AG04450 (cell line): Measurements from ENCODE around the gene PALLD. TPM values are rescaled to one million over a fixed set of nuclear protein-coding genes. Genes with fewer than 3 reads are reported as not detected.
"Not testable (repeated sequence)": the region's sequence is repeated elsewhere in the genome, so short reads cannot be mapped to it uniquely, and the experiment has no call there.

Experiments used
- CTCF ChIA-PET: fragments of 300-600, 350-600 bp; formaldehyde crosslinking; extraction: SDS; loops from one replicate; lab custom pipeline; 2022; ENCODE audit warnings: antibody characterized with exemption, inconsistent platforms; lab: Charles Lee
- POLR2A ChIA-PET: fragments of 350-600 bp; formaldehyde crosslinking; extraction: SDS; loops from one replicate; lab custom pipeline; 2021; ENCODE audit warnings: antibody characterized with exemption, inconsistent platforms; lab: Yijun Ruan, JAX
- DNase-seq: peaks from one replicate; pipeline ENCODE4 v3.0.0-alpha.2; 2011; ENCODE audit warnings: low read depth, low spot score
- H3K27ac ChIP-seq: one replicate; pipeline ENCODE4 v1.5.1; 2012; ENCODE audit warnings: low read depth, low read length, control low read depth
- H3K27me3 ChIP-seq: one replicate; pipeline ENCODE4 v1.6.0; 2012; ENCODE audit warnings: low read length; ENCODE audit not compliant: control insufficient read depth, insufficient read depth
- H3K4me3 ChIP-seq: 2 replicates; pipeline ENCODE4 v1.5.1; 2011; ENCODE audit warnings: mild to moderate bottlenecking, low read depth, low read length, control low read depth
- H3K9me3 ChIP-seq: 2 replicates; pipeline ENCODE4 v1.5.1; 2012; ENCODE audit warnings: low read length; ENCODE audit not compliant: control insufficient read depth, insufficient read depth
- polyA plus RNA-seq: library from polyadenylated mRNA; depleted of rRNA; stranded (reverse); fragments of >200 nt; gene quantifications from 2 replicates; pipeline ENCODE4 v1.2.3, GENCODE V29; 2011
- TF ChIP-seq, protein P1 (sequence below): IDR thresholded peaks from 2 replicates; pipeline ENCODE4 v1.5.1; 2011; ENCODE audit warnings: low read depth, low read length, control low read depth, inconsistent platforms

The PALLD gene
- polyA plus RNA-seq, 1 experiment, result 159 TPM

DNA sequence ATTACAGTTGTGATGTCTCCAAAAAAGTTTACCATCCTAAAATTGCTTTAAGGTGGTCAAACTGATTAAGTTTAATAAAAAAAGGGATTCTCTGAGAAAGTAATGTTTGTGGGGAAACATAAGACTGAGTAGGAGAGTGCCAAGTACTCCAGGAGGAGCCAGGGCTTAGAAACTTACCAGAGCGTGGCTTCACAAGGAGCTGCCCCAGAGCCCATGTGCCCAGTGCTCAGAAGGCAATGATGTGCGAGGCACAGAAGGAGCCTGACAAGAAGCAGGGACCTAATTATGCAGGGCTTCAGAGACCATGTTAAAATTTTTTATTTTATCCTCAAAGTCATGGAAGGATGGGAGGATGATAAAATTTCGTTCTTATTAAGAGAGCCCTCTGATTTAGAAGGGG is 204.2 kb downstream of the PALLD start:
- ChIA-PET POLR2A (no interaction called here), CTCF (no interaction called here)
- Histone ChIP-seq H3K27ac (no peak overlapping the region), H3K4me3 (no peak overlapping the region), H3K27me3 (no peaks in the 10 kb centered on the region), H3K9me3 (no peaks in the 10 kb centered on the region)
- TF ChIP-seq, protein P1, sequence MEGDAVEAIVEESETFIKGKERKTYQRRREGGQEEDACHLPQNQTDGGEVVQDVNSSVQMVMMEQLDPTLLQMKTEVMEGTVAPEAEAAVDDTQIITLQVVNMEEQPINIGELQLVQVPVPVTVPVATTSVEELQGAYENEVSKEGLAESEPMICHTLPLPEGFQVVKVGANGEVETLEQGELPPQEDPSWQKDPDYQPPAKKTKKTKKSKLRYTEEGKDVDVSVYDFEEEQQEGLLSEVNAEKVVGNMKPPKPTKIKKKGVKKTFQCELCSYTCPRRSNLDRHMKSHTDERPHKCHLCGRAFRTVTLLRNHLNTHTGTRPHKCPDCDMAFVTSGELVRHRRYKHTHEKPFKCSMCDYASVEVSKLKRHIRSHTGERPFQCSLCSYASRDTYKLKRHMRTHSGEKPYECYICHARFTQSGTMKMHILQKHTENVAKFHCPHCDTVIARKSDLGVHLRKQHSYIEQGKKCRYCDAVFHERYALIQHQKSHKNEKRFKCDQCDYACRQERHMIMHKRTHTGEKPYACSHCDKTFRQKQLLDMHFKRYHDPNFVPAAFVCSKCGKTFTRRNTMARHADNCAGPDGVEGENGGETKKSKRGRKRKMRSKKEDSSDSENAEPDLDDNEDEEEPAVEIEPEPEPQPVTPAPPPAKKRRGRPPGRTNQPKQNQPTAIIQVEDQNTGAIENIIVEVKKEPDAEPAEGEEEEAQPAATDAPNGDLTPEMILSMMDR, result no peak
- DNase-seq, result no peak

DNA sequence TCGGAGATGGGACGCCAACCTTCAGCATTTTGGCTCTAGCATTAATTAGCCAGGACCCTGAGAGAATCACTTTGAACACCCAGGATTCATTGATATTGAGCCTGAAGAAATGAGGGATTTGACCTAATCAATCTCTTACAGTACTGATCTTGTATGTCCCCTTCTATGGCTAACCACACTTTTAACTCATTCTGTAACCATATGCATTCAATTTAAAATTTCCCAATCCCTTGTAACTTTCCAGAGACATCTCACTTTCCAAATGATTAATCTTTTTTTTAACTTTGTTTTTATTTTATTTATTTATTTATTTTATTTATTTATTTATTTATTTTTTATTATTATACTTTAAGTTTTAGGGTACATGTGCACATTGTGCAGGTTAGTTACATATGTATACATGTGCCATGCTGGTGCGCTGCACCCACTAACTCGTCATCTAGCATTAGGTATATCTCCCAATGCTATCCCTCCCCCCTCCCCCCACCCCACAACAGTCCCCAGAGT is 205.8 kb downstream of the PALLD start:
- CTCF ChIA-PET, H3K27ac ChIP-seq, DNase-seq, H3K9me3 ChIP-seq, H3K27me3 ChIP-seq, H3K4me3 ChIP-seq, POLR2A ChIA-PET: not testable (repeated sequence)

DNA sequence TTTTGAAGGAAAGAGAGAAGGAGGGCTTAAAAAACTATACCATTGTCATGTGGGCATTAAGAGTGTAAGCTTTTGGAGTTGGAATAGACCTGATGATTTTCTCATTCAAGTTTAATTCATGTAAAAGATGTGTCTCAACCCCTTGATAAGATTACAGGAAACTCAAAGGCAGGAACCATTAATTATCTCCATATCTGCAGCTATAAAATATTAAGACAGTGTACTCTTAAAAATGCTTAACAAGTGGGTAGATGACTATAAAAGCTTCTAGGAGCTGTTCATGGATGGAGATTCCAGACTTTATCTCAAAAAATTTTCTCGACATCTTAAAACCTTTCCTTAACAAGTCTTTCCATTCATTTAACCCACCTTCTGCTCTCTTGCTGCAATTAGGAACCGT is 208.3 kb downstream of the PALLD start:
- H3K27me3 ChIP-seq, result no peaks in the 10 kb centered on the region
- POLR2A ChIA-PET, result no interaction called here
- H3K27ac ChIP-seq, result no peak overlapping the region
- no peak overlapping the region for H3K4me3 ChIP-seq
- TF ChIP-seq, protein P1, result no peak
- no peak for DNase-seq
- no peaks in the 10 kb centered on the region for H3K9me3 ChIP-seq
- CTCF ChIA-PET, result no interaction called here

DNA sequence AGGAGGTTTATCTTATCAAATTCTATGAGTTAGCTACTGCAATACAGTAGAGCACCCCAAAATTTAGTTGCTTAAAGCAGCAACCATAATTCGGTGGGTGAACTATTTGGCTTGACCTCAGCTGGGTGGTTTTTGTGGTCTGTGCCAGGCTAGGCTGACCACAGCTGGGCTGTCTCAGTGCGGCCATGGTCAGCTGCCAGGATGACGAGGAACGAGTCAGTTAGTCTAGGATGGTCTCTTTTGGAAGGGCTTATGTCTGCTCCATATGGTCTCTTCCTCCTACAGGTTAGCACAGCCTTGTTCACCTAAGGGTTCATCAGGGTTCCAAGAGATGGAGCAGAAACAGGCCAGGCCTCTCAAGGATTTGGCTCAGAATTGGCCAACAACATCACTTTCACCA is 210.4 kb downstream of the PALLD start:
- TF ChIP-seq, protein P1, result no peak
- ChIA-PET CTCF (no interaction called here), POLR2A (interaction anchor here (0.8 kb wide), 1 partner anchor 70 kb away, joined by 5 read pairs; no protein-coding TSS in a partner anchor)
- DNase-seq, result no peak
- H3K9me3 ChIP-seq, result no peaks in the 10 kb centered on the region
- H3K27ac ChIP-seq, result no peak overlapping the region
- no peak overlapping the region for H3K4me3 ChIP-seq
- H3K27me3 ChIP-seq, result no peaks in the 10 kb centered on the region

GRCh38 chr4:168708108-168708507 is 211.3 kb downstream of the PALLD start:
- TF ChIP-seq, protein P1, result no peak
- Histone ChIP-seq H3K4me3 (no peak overlapping the region), H3K27me3 (no peaks in the 10 kb centered on the region), H3K27ac (no peak overlapping the region), H3K9me3 (no peaks in the 10 kb centered on the region)
- POLR2A ChIA-PET, result interaction anchor here (0.8 to 0.9 kb wide), 2 partner anchors 71 to 186 kb away, joined by 4 to 5 read pairs; no protein-coding TSS in a partner anchor
- no peak for DNase-seq
- CTCF ChIA-PET, result interaction anchor here (0.8 kb wide), 1 partner anchor 122 kb away, joined by 4 read pairs; no protein-coding TSS in a partner anchor
